SU-DHL-6 (cell line): ENCODE results near the gene FSTL4.

Experiments used
- CTCF ChIP-seq: fragments of 200-600 bp; sonication (generic); IDR thresholded peaks from one replicate; pipeline ENCODE4 v1.5.1; 2017; ENCODE audit warnings: antibody characterized with exemption, mild to moderate bottlenecking, low read length, moderate library complexity; ENCODE audit not compliant: insufficient read depth, poor library complexity, severe bottlenecking
- EZH2phosphoT487 ChIP-seq: fragments of 200-600 bp; sonication (generic), shearing (Covaris generic); conservative IDR thresholded peaks from 2 replicates; pipeline ENCODE4 v1.6.1; 2018; ENCODE audit warnings: mild to moderate bottlenecking, antibody characterized with exemption, low read length, moderate library complexity, mixed read lengths

DNA sequence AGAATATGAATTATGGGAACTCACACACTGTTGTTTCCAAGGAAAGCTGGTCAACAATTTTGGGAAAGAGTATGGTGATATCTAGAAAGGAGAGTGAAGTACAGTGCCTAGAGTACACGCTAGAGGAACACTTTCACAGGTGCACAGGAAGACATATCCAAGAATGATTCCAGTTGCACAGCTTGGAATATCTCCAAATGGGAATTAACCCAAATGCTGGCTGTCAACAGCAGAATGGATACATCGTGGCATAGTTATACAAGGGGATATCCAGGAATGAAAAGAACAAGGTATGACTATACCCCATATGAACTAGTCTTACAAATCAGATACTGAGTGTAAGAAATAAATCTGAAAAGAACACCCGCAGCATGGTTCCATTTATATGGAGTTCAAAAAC lies 231.3 kb downstream of the FSTL4 start:
- TF ChIP-seq CTCF = no peak
- no peak for TF ChIP-seq EZH2phosphoT487
